GM23338 (cell line): Measurements from ENCODE around the gene KCNAB1. TPM values are rescaled to one million over a fixed set of nuclear protein-coding genes. Genes with fewer than 3 reads are reported as not detected.
A peak's percentile ranks its signal among the peaks of the same experiment; 100 is the strongest.

Experiments
- ATAC-seq: fragments of 200-7000 bp; cut with Tn5 transposase; 3 replicates; pipeline ENCODE4 v1.9.1; 2020
- DNase-seq: peaks from one replicate; pipeline ENCODE4 v3.0.0-alpha.2; 2015; ENCODE audit warnings: low spot score
- H2AFZ ChIP-seq: fragments of 200-600 bp; sonication (generic); 2 replicates; pipeline ENCODE4 v1.8.0; 2016; ENCODE audit warnings: antibody characterized with exemption, mild to moderate bottlenecking, moderate library complexity
- H3F3A ChIP-seq: fragments of 200-600 bp; sonication (generic); replicated peaks from 2 replicates; pipeline ENCODE4 v1.8.0; 2017; ENCODE audit warnings: antibody characterized with exemption, mixed run types, low read depth
- H3K27ac ChIP-seq: fragments of 200-600 bp; sonication (generic); 2 replicates; pipeline ENCODE4 v1.6.1; 2016; ENCODE audit warnings: low read depth
- H3K27me3 ChIP-seq: fragments of 200-600 bp; sonication (generic); 2 replicates; pipeline ENCODE4 v1.8.0; 2016; ENCODE audit warnings: mild to moderate bottlenecking, mixed run types, moderate library complexity; ENCODE audit not compliant: insufficient read depth
- H3K36me3 ChIP-seq: fragments of 200-600 bp; sonication (generic); 2 replicates; pipeline ENCODE4 v1.8.0; 2016; ENCODE audit warnings: mild to moderate bottlenecking; ENCODE audit not compliant: insufficient read depth
- H3K4me1 ChIP-seq: fragments of 200-600 bp; sonication (generic); 2 replicates; pipeline ENCODE4 v1.8.0; 2016; ENCODE audit warnings: mild to moderate bottlenecking, moderate library complexity; ENCODE audit not compliant: insufficient read depth
- H3K4me2 ChIP-seq: fragments of 200-600 bp; sonication (generic); 2 replicates; pipeline ENCODE4 v1.7.1; 2017; ENCODE audit warnings: mixed run types
- H3K4me3 ChIP-seq: fragments of 200-600 bp; sonication (generic); 2 replicates; pipeline ENCODE4 v1.6.1; 2016; ENCODE audit warnings: mixed run types
- H3K79me2 ChIP-seq: fragments of 200-600 bp; sonication (generic); replicated peaks from 2 replicates; pipeline ENCODE4 v1.8.0; 2017; ENCODE audit warnings: mild to moderate bottlenecking; ENCODE audit not compliant: insufficient read depth
- H3K9me2 ChIP-seq: fragments of 200-600 bp; sonication (generic); 2 replicates; pipeline ENCODE4 v1.8.0; 2017; ENCODE audit not compliant: insufficient read depth
- H4K20me1 ChIP-seq: fragments of 200-600 bp; sonication (generic); replicated peaks from 2 replicates; pipeline ENCODE4 v1.8.0; 2017; ENCODE audit warnings: mild to moderate bottlenecking; ENCODE audit not compliant: insufficient read depth
- H3K27ac Mint-ChIP-seq: 2 replicates; pipeline ENCODE4 v1.8.0; 2020; ENCODE audit warnings: inconsistent platforms, mild to moderate bottlenecking, moderate library complexity, mixed read lengths
- H3K27me3 Mint-ChIP-seq: 3 replicates; pipeline ENCODE4 v1.8.0; 2022; ENCODE audit warnings: low read depth, mild to moderate bottlenecking, moderate library complexity, mixed read lengths, inconsistent platforms; ENCODE audit not compliant: insufficient read depth, poor library complexity
- H3K36me3 Mint-ChIP-seq: 3 replicates; pipeline ENCODE4 v1.8.0; 2021; ENCODE audit warnings: low read depth, mild to moderate bottlenecking, inconsistent platforms, moderate library complexity, mixed read lengths
- H3K4me1 Mint-ChIP-seq: 3 replicates; pipeline ENCODE4 v1.8.0; 2020; ENCODE audit warnings: mild to moderate bottlenecking, inconsistent platforms, mixed read lengths
- H3K4me3 Mint-ChIP-seq: 3 replicates; pipeline ENCODE4 v1.8.0; 2021; ENCODE audit warnings: moderate library complexity, mild to moderate bottlenecking, inconsistent platforms, mixed read lengths
- H3K9me3 Mint-ChIP-seq: 3 replicates; pipeline ENCODE4 v1.8.0; 2020; ENCODE audit warnings: moderate library complexity, mild to moderate bottlenecking, inconsistent platforms, mixed read lengths
- CTCF ChIP-seq, 2 experiments: fragments of 200-600 bp in 1 of 2; sonication (generic) in 1 of 2; conservative IDR thresholded peaks; 2 replicates each; pipeline versions ENCODE4 v1.5.1 to v1.6.1; 2016 to 2017; ENCODE audit warnings: antibody characterized with exemption in 2 of 2, low read depth in 2 of 2, mild to moderate bottlenecking in 2 of 2, moderate library complexity in 1 of 2
- EZH2phosphoT487 ChIP-seq: fragments of 200-600 bp; sonication (generic); IDR thresholded peaks from one replicate; pipeline ENCODE4 v1.8.1; 2018; ENCODE audit warnings: antibody characterized with exemption; ENCODE audit not compliant: unreplicated experiment
- JUNB ChIP-seq: IDR thresholded peaks from one replicate; pipeline ENCODE4 v1.6.1; 2016; ENCODE audit warnings: antibody characterized with exemption; ENCODE audit not compliant: unreplicated experiment
- STAT1 ChIP-seq: IDR thresholded peaks from one replicate; pipeline ENCODE4 v1.6.1; 2016; ENCODE audit warnings: antibody characterized with exemption; ENCODE audit not compliant: unreplicated experiment
- ZNF114 ChIP-seq: fragments of 250-450 bp; sonication (Bioruptor Pico); IDR thresholded peaks from 2 replicates; pipeline ENCODE4 v1.5.0; 2020; ENCODE audit warnings: mild to moderate bottlenecking, moderate library complexity
- ZNF331 ChIP-seq: fragments of 250-450 bp; sonication (Bioruptor Pico); IDR thresholded peaks from 2 replicates; pipeline ENCODE4 v1.5.0; 2020; ENCODE audit warnings: low read depth, mild to moderate bottlenecking, moderate library complexity
- ZNF462 ChIP-seq: fragments of 250-450 bp; sonication (Bioruptor Pico); IDR thresholded peaks from 2 replicates; pipeline ENCODE4 v1.5.0; 2020; ENCODE audit warnings: mild to moderate bottlenecking, moderate library complexity
- polyA plus RNA-seq: library from polyadenylated mRNA; unstranded; fragments of >200 nt; fragmentation: Nextera tagmentation; extraction: Ambion mirVana; gene quantifications from 2 replicates; pipeline ENCODE4 v1.2.1, GENCODE V29; 2016
- total RNA-seq: library from RNA; depleted of rRNA; stranded (reverse); fragments of >200 nt; shearing (Covaris generic); gene quantifications from 2 replicates; pipeline ENCODE4 v1.2.3, GENCODE V29; 2014

KCNAB1 gene
- total and polyA plus RNA-seq, 2 experiments from 2014 or later, result 0.69 to 2.6 TPM

- TF ChIP-seq ZNF462 (no peak), ZNF114 (CRISPR knock-in tag) (no peak), EZH2phosphoT487 (no peak), JUNB (no peak), ZNF331 (CRISPR knock-in tag) (no peak), STAT1 (no peak)
Measured at GRCh38 chr3:156353563-156353962, 233.2 kb downstream of the KCNAB1 start (continued).

GRCh38 chr3:156356537-156357363 is 236.4 kb downstream of the KCNAB1 start:
- H3K27ac ChIP-seq, result no peak overlapping the region
- H3K79me2 ChIP-seq, result no peaks in the 10 kb centered on the region
- ATAC-seq (no peak), DNase-seq (no peak)
- no peaks in the 10 kb centered on the region for H3K36me3 ChIP-seq
- Mint-ChIP-seq H3K9me3 (no peaks in the 10 kb centered on the region), H3K4me3 (no peak overlapping the region), H3K4me1 (peaks cover 24% of the 10 kb centered on the region), H3K27me3 (peaks cover 2% of the 10 kb centered on the region), H3K27ac (no peak overlapping the region), H3K36me3 (no peaks in the 10 kb centered on the region)
- TF ChIP-seq ZNF462, result no peak
- no peak for TF ChIP-seq CTCF (conservative IDR thresholded peaks at IDR 0.05; ENCODE audit: low read depth in 2 of 2)
- no peak overlapping the region for H3K4me2 ChIP-seq
- no peaks in the 10 kb centered on the region for H3F3A ChIP-seq
- no peaks in the 10 kb centered on the region for H4K20me1 ChIP-seq
- H3K4me1 ChIP-seq, result peaks cover 19% of the 10 kb centered on the region
- H3K4me3 ChIP-seq, result no peak overlapping the region
- no peaks in the 10 kb centered on the region for H3K9me2 ChIP-seq
- H2AFZ ChIP-seq, result peak overlapping the region; percentile 93; the same call in 1 of the 2 replicates
- no peaks in the 10 kb centered on the region for H3K27me3 ChIP-seq
